Bronchial epithelial cell (primary cell): ENCODE measurements around the gene CMPK2. TPM values are rescaled to one million over a fixed set of nuclear protein-coding genes. Genes with fewer than 3 reads are reported as not detected.
A peak's percentile ranks its signal among the peaks of the same experiment; 100 is the strongest.

Experiments used
- DNase-seq: peaks from one replicate; pipeline ENCODE4 v3.0.0-alpha.2; 2010; ENCODE audit warnings: low read depth
- FAIRE-seq: peaks from 2 replicates; lab custom pipeline; 2011; peaks lifted over from hg19 to GRCh38; lab: Jason Lieb, UNC
- H3K27me3 ChIP-seq: 2 replicates; pipeline ENCODE4 v1.5.1; 2011; ENCODE audit warnings: low read length; ENCODE audit not compliant: control insufficient read depth, insufficient read depth
- H3K36me3 ChIP-seq: 2 replicates; pipeline ENCODE4 v1.5.1; 2011; ENCODE audit warnings: low read length; ENCODE audit not compliant: control insufficient read depth, insufficient read depth
- H3K4me3 ChIP-seq: 2 replicates; pipeline ENCODE4 v1.5.1; 2011; ENCODE audit warnings: mild to moderate bottlenecking, low read depth, low read length, control low read depth
- CTCF ChIP-seq: IDR thresholded peaks from 2 replicates; pipeline ENCODE4 v1.5.1; 2011; ENCODE audit warnings: mild to moderate bottlenecking, moderate library complexity, low read length, control low read depth, inconsistent platforms; ENCODE audit not compliant: insufficient read depth, severe bottlenecking
- total RNA-seq: library from RNA; depleted of rRNA; stranded (reverse); fragments of >200 nt; gene quantifications from 2 replicates; pipeline ENCODE4 v1.2.1, GENCODE V29; 2014

The CMPK2 gene
- total RNA-seq, 1 donor from 2014 or later = 0.26 TPM

DNA sequence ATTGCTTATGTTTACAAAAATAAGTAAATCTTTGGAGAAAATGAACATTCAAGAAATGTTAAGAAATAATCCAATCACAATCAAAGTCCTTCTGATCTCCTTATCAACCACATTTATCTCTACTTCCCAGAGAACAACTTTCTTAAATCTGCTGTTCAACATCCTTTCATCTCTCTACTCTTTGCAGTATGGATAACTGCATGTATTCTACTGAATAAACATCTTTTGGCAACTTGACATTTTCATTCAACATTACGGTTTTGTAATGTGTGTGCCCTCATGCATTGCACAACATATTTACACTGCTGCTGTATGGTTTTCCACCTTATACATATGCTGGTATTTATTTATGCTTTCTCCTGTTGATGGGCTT, 9.2 kb downstream of the CMPK2 start:
- DNase-seq = no peak
- no peaks in the 10 kb centered on the region for H3K27me3 ChIP-seq
- no peaks in the 10 kb centered on the region for H3K36me3 ChIP-seq
- no peak for TF ChIP-seq CTCF
- H3K4me3 ChIP-seq = no peak overlapping the region
- no peak for FAIRE-seq

DNA sequence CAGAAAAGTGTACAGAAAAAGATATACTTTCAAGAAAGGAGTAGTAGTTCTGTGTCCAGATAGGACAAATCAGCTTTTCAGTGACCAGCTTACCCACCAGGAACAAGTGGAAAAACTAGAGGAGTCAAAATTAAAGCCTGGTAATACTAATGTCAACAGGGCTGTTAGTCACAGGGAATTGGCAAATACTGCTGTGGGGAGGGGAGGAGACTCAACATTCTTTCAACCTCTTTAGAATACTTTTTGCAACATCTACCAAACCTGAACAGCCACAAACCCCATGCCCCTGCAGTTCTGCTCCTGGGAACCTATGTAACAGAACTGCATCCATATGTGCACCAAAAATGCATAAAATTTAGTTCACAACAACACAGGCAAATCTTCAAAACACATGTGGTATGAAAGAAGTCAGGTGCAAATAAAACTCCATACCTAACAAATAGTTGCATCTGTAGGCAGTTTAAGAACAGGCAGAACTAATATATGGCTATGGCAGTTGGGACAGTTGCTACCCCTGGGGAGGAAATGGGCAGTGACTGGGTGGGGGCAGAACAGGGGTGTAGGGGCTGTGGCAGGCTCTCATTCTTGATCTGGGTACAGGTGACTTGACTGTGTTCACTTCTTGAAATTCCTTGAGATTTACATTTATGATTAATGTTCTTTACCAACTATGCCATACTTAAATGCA, 9.7 kb downstream of the CMPK2 start:
- Histone ChIP-seq H3K36me3 (no peaks in the 10 kb centered on the region), H3K27me3 (no peaks in the 10 kb centered on the region), H3K4me3 (no peak overlapping the region)
- no peak for TF ChIP-seq CTCF
- no peak for FAIRE-seq
- DNase-seq = peak; percentile 27

GRCh38 chr2:6854416-6854815, 11.3 kb downstream of the CMPK2 start:
- H3K4me3 ChIP-seq = no peak overlapping the region
- H3K27me3 ChIP-seq = no peaks in the 10 kb centered on the region
- no peak for TF ChIP-seq CTCF
- no peak for DNase-seq
- no peaks in the 10 kb centered on the region for H3K36me3 ChIP-seq
- no peak for FAIRE-seq

GRCh38 chr2:6852195-6852594, 13.5 kb downstream of the CMPK2 start:
- H3K27me3 ChIP-seq = no peaks in the 10 kb centered on the region
- H3K36me3 ChIP-seq = no peaks in the 10 kb centered on the region
- no peak for FAIRE-seq
- no peak overlapping the region for H3K4me3 ChIP-seq
- DNase-seq = no peak
- TF ChIP-seq CTCF = no peak

DNA sequence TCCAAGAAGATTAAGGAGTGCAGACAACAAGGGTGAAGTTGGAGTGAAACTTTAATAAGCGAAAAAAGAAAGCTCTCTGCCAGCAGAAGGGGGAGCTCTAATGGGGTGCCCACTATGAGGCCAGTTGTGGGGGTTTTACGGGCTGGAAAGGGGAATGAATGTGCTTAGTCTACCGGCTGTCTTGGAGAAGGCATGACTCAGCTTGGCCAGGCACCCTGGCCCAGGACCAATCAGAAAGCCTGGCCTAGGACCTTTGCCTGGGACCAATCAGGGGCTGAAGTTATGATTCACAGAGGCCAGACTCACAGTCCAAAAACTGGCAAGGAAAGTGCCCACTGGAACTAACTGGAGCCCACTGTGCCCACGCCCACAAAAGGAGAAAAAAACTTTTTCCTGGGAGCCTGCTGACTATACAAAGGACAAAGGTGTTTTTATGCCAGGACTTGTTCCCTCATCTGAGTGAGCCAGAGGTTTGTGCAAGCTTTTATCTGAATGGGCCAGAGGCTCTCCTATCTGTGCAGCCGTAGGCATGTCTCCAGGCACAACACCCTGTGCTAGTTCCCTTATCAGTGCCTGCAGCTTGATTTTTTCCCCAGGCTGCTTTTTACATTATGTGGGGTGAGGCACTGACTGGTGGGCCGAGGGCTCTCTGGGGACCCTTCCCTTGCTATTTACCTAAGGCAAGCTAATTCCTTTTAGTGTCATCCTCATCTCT, 18.6 kb downstream of the CMPK2 start:
- TF ChIP-seq CTCF = no peak
- Histone ChIP-seq H3K27me3 (no peaks in the 10 kb centered on the region), H3K4me3 (no peak overlapping the region), H3K36me3 (no peaks in the 10 kb centered on the region)
- FAIRE-seq (no peak), DNase-seq (no peak)
